NB4 (cell line): ENCODE results near the gene CCDC7.

Experiments used
- CTCF ChIP-seq: IDR thresholded peaks from one replicate; pipeline ENCODE4 v1.5.1; 2012; ENCODE audit warnings: low read depth, low read length
- MYC ChIP-seq: IDR thresholded peaks from 2 replicates; pipeline ENCODE4 v1.6.1; 2011; ENCODE audit warnings: low read depth, low read length

- no peak for TF ChIP-seq CTCF
- TF ChIP-seq MYC: no peak
Observed at GRCh38 chr10:32618482-32618881, 172.5 kb downstream of the CCDC7 start.
